Dedifferentiated amniotic fluid mesenchymal stem cell (primary cell): ENCODE measurements around the gene HIVEP1.
"Not testable (repeated sequence)": the region's sequence is repeated elsewhere in the genome, so short reads cannot be mapped to it uniquely, and the experiment has no call there.

Source experiments
- DNase-seq: peaks from one replicate; pipeline ENCODE4 v3.0.0-alpha.2; 2016; ENCODE audit errors: extremely low spot score

The HIVEP1 gene

GRCh38 chr6:12116978-12117377, 104.9 kb downstream of the HIVEP1 start:
- no peak for DNase-seq

GRCh38 chr6:12118607-12119006, 106.5 kb downstream of the HIVEP1 start:
- no peak for DNase-seq

GRCh38 chr6:12119085-12119588, 107.0 kb downstream of the HIVEP1 start:
- no peak for DNase-seq

GRCh38 chr6:12125396-12125795, 113.3 kb downstream of the HIVEP1 start:
- no peak for DNase-seq

- no peak for DNase-seq
These were observed 113.9 kb downstream of the HIVEP1 start for GRCh38 chr6:12126051-12126450.

GRCh38 chr6:12129523-12129922, 117.4 kb downstream of the HIVEP1 start:
- no peak for DNase-seq

GRCh38 chr6:12132351-12133222, 120.5 kb downstream of the HIVEP1 start:
- no peak for DNase-seq

- DNase-seq = no peak
These were observed 122.5 kb downstream of the HIVEP1 start for GRCh38 chr6:12134581-12134980.

- no peak for DNase-seq
These were observed 122.9 kb downstream of the HIVEP1 start for GRCh38 chr6:12134991-12135390.

- no peak for DNase-seq
These were observed 124.8 kb downstream of the HIVEP1 start for GRCh38 chr6:12136905-12137304.

GRCh38 chr6:12137480-12137879, 125.4 kb downstream of the HIVEP1 start:
- DNase-seq = peak; percentile 76

GRCh38 chr6:12138381-12138780, 126.3 kb downstream of the HIVEP1 start:
- DNase-seq = no peak

- DNase-seq = no peak
These were observed 126.8 kb downstream of the HIVEP1 start for GRCh38 chr6:12138936-12139335.

GRCh38 chr6:12147557-12148316, 135.6 kb downstream of the HIVEP1 start:
- no peak for DNase-seq

GRCh38 chr6:12148317-12148801, 136.2 kb downstream of the HIVEP1 start:
- DNase-seq = no peak

- no peak for DNase-seq
These were observed 136.7 kb downstream of the HIVEP1 start for GRCh38 chr6:12148841-12149240.

GRCh38 chr6:12149944-12150510, 137.9 kb downstream of the HIVEP1 start:
- DNase-seq = no peak

- DNase-seq = no peak
These were observed 138.8 kb downstream of the HIVEP1 start for GRCh38 chr6:12150812-12151432.

- no peak for DNase-seq
These were observed 139.3 kb downstream of the HIVEP1 start for GRCh38 chr6:12151433-12151820.

- no peak for DNase-seq
These were observed 140.2 kb downstream of the HIVEP1 start for GRCh38 chr6:12152023-12152970.

- not testable (repeated sequence) for DNase-seq
These were observed 143.7 kb downstream of the HIVEP1 start for GRCh38 chr6:12155769-12156168.
